G401.6 (cell line): ENCODE data around the gene TAF6L.
"Not testable (repeated sequence)": the region's sequence is repeated elsewhere in the genome, so short reads cannot be mapped to it uniquely, and the experiment has no call there.

Experiments used
- FAIRE-seq: peaks from 2 replicates; lab custom pipeline; 2012; peaks lifted over from hg19 to GRCh38; lab: Jason Lieb, UNC

Gene TAF6L

DNA sequence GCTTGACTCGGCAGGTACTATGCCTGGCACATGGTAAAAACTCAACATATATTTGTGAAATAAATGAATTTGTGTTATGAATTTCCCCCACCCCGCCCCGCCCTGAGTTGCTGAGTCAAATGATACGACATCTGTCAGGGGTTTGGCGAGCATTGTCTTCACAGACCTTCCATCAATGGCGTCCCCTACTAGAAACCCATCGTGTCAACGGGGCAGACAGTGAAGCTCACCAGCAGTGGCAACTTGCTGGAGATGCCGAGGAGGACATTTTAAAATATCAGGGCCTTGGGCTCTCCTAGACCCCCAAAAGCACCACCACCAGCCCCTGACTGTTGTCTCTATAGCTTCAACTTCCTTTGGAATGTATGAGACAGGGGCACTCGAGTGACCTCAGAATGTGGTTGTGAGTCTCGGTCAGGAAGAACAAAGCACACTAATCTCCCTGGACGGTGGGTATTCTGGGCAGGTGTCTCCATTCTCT, 34.8 kb downstream of the TAF6L start:
- FAIRE-seq: no peak

DNA sequence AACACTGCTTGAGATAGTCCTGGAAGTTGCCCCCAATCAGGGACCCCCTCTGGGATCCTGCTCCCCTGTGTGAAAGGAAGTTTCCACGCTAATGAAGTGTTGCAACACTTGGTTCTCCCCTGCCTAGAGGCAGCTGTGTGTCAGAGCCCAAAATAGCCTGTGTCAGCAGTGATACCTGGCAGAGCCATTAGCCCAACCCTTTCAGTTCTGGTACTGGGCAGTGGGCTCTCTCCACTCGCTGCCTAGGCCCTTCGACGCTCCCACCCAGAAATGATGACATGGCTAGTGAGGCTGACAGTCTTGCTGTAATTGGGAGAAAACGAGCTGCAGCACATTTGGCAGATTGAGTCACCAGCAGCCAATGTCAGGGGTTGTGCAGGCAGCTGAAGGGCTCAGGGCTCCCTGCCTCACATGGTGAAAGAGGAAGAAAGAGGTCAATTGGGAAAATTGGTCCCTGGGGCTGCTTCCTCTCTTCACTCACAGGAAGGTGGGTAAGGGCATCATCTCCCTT, 35.5 kb downstream of the TAF6L start:
- FAIRE-seq: no peak

DNA sequence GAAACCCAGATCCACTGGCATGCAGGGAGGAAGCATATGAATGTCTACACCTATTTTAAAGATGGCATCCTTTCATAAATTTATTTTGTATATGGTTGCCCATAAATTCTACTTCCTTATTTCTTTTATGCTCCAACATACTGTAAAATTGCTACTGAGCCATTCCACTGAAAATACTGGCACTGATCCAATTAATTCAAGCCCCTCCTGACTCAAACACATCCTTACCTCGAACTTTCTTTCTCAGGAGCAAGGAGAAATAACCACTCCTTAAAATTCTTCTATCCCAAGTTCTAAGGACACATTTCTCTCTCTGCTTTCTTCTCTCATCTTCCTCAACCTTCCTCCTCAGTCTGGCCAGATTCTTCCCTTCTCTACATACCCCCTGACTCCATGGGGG, 39.6 kb downstream of the TAF6L start:
- no peak for FAIRE-seq

DNA sequence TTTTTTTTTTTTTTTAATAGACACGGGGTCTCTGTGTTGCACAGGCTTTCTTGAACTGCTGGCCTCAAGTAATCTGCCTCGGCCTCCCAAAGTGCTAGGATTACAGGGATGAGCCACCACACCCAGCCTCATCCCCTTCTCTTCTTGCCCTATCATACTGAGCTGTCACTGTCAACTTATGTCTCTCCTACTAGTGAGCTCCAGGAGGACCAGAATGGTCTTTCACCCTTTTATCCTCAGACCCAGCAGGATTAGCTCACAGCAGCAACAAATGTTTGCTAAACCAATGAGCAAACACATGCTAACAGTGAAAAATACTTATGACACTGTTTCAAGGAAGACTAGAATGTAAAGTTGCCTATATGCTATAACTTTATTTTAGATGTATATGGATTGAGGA, 40.5 kb downstream of the TAF6L start:
- no peak for FAIRE-seq

DNA sequence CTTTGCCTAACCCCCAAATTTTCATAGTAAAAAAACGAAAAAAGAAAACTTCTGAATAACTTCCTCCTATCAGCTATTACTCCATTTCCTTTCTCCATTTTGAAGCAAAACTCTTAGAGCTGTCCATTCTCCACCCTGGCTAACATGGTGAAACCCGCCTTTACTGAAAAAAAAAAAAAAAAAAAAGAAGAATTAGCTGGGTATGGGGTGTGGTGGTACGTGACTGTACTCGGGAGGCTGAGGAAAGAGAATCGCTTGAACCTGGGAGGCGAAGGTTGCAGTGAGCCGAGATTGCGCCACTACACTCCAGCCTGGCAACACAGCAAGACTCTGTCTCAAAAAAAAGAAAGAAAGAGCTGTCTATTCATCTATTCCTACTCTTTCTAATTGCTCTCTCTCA, 45.4 kb downstream of the TAF6L start:
- no peak for FAIRE-seq

DNA sequence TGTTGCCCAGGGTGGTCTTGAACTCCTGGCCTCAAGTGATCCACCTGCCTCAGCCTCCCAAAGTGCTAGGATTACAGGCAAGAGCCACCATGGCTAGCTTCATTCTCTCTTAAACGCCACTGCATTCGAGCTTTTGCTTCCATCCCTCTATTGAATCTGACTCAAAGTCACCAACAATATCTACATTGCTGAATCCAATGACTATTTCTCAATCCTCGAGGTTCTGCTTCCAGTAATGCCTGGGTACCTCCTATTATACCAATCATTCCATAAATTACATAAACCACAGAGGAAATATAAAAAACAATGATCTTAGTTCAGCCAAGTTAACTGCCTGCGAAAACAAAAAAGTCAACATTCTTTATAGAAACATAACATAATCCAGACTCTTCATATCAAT, 45.9 kb downstream of the TAF6L start:
- FAIRE-seq: no peak

DNA sequence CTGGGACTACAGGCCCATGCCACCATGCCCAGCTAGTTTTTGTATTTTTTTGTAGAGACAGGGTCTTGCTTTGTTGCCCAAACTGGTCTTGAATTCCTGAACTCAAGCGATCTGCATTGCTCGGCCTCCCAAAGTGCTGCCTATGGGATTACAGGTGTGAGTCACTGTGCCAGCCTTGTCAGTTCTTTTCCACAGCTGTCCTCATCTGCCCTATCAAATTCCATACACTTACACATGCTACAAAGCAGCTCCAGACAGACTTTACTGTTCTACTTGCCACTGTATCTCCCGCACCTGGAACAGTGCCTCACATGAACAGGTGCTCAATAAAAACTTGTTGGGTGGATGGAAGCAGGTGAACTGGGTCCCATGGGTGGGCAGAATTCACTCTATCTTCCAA, 52.5 kb downstream of the TAF6L start:
- no peak for FAIRE-seq

DNA sequence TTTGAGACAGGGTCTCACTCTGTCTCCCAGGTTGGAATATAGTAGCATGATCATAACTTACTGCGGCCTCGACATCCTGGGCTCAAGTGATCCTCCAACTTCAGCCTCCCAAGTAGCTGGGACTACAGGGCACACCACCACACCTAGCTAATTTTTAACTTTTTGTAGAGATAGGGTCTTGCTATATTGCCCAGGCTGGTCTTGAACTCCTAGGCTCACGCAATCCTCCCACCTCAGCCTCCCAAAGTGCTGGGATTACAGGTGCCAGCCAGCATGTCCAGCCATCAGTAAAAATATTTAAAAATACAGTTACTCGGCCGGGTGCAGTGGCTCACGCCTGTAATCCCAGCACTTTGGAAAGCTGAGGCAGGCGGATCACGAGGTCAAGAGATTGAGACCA, 56.9 kb downstream of the TAF6L start:
- not testable (repeated sequence) for FAIRE-seq

DNA sequence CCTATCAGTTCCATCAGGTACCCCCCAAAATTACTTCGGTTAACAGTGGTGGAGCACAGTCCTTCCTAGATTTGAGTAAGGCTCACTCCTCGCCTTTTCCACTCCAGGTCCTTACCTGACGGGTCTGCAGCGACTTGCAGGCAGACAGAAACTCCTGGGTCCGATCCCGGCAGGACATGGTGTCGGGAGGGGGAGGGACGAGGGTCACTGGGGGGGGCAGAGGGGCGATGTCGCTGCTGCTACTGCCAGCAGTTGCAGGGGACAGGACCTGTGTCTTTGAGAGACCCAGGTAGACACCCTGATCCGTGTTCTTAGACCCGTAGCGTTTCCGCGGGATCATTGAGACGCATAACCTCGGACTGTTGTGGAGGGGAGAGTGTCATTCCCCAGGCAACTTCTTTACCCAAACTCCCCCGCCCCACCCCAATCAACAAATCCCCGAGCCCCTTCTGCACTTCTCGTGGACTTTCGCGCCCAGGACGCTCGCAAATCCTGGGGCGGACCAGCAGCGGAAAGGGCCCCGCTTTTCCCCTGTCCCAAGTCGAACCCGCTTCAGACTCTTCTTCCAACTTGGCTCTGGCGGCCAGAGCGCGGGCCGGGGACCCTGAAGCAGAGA, 59.8 kb downstream of the TAF6L start:
- FAIRE-seq: no peak

DNA sequence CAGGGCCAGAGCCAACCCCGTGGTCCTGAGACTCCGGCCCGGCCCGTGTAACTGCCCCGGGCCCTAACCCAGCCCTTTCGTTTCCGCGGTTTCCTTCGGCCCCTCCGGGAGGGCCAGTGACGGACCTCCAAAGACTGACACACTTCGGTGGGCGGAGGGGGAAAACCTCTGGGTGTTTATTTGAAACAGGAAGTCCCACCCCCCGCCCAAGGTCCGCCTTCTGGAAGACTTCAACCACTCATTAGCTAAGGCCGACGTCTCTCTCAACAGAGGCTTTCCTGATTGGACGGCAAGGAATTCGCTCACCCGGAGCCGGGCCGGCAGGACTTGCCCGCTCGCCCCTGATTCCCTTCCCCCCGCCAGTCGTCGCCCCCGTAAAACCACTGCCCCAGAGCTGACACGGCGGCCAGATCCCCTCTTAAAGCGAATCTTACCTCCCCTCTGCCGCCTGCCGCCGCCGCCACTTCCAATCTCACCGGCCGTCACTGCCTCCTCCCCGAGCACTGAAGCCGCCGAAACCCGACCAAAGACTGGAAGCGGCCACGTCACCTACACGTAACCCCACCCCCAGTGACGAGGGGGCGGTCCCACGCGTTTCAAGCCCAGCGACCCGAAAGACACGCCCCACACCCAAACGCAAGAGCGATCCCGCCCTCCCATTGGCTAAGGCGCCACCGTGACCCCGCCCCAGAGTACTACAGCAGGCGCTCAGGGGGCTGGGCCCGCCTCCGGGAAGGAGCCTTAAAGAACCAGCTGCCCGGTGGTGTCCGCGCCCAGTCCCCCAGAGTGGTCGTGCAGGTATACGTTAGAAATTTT, 60.5 kb downstream of the TAF6L start, which contains the start of gene STX5:
STX5 (minus strand) TSS at position 532 of the 816 bp plus-strand sequence. CDS start 808 bp downstream, outside the sequence.
- FAIRE-seq: peak; percentile 95

DNA sequence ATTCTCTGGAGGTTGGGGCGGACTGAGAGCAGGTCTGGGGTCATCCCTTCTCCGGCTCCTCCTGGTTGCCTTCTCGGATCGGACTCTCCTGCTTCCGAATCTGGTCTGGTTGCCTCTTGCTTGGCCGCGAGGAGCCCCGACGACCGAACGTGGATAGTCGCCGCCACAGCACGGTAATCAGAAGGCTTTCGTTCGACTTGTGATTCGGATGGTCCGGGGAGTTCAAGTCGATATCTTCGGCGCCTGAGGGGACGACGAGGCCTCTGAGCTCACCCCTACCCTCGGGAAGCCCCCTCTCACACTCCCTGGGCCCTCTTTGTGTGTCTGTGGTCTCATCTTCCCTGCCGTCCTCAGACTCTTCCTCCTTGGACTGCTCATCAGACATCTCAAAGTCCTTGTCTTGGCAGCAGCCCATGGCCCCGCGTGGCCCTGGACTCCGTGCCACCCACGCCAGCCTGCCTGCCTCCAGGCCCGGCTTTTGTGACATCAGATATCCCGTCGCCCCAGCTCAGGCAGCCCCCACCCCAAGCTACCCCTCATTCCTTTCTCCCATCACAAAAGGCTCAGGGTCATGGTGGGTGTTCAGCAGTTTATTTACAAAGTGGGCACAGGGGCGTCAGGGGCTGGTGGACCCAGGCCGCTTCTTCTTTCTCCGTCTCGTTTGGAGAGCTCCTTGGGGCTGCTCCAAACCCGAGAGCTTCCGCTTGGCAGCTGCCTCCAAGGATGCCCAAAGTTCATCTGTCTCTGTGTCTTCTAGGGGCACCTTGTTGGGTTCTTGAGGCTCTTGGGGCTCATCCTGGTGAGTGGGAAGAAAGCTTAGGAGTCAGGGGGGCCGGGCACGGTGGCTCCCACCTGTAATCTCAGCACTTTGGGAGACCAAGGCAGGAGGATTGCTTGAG, 61.4 kb downstream of the TAF6L start, which contains the start of gene TEX54:
TEX54 (minus strand) TSS at position 506 of the 899 bp plus-strand sequence.
- no peak for FAIRE-seq

DNA sequence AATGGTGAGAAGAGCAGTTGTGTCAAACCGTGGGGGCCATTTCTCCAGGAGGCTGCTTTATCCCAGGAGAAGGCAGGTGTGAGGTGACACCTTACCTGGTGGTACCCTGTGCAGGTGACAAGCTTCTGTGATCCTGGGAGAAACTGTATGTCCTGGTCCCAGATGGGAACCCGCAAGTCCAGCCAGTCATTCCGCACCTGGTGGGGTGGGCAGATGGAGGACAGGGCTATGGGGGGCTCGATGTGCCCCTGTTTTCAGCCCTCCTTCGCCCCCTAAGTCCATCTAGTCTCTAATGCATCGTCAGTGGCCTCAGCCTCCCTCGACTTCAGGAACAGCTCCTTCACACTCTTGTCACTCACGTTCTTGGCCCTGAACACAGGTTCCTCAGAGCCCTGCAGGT, 64.1 kb downstream of the TAF6L start:
- FAIRE-seq: no peak
